HL-60 (cell line): Measurements from ENCODE around the gene ITPRIP.

Experiments
- CTCF ChIP-seq: IDR thresholded peaks from one replicate; pipeline ENCODE4 v1.5.1; 2011; ENCODE audit warnings: low read length, control low read depth, inconsistent platforms; ENCODE audit not compliant: insufficient read depth
- REST ChIP-seq: IDR thresholded peaks from 2 replicates; pipeline ENCODE4 v1.6.1; 2012; ENCODE audit warnings: low read depth; ENCODE audit not compliant: insufficient replicate concordance
- SPI1 ChIP-seq: IDR thresholded peaks from 2 replicates; pipeline ENCODE4 v1.6.1; 2012; ENCODE audit warnings: low read depth, mild to moderate bottlenecking, borderline replicate concordance

GRCh38 chr10:104324221-104324686, 14.0 kb downstream of the ITPRIP start:
- no peak for TF ChIP-seq CTCF
- TF ChIP-seq REST: no peak
- peak; percentile 98 for TF ChIP-seq SPI1
